ENCODE data around the gene LEF1.
"Not testable (repeated sequence)": the region's sequence is repeated elsewhere in the genome, so short reads cannot be mapped to it uniquely, and the experiment has no call there.

LEF1 gene

DNA sequence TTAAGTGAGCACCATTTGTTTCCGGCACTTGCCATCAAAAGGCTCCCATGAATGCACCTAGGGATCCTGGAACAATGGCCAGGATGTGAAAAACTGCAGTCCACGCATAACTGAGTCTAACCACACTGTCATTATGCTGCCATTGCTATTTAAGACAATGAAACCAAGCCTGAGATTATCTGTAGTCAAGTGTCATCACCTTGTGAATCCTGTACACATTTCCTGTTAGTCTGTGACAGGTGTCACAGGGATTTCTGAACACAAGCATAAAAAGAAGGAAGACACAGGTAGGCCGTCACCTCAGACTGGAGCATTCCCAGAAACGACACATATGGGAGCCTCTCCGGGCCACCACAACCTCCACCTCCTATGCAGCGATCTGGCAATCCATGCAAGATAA is 112.3 kb downstream of the LEF1 start:
- no peak for DNase-seq

DNA sequence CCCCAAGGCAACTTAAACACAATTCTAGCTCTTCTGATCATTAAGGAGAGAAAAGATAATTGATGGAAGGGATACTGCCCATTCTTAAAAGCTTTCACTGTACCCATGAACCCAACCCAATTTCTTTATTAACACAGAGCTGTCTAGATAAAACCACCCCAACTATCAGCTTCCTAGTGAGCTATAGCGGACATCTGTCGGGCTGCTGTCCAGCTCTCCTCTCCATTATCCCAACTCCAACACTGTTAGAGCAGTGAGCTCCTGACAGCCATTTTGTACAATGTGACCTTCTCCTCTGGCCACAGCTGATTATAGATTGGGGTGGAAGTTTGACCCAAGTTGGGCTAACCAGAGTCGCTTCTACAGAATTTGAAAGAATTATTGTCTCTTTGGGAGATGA is 112.9 kb downstream of the LEF1 start:
- no peak for DNase-seq

DNA sequence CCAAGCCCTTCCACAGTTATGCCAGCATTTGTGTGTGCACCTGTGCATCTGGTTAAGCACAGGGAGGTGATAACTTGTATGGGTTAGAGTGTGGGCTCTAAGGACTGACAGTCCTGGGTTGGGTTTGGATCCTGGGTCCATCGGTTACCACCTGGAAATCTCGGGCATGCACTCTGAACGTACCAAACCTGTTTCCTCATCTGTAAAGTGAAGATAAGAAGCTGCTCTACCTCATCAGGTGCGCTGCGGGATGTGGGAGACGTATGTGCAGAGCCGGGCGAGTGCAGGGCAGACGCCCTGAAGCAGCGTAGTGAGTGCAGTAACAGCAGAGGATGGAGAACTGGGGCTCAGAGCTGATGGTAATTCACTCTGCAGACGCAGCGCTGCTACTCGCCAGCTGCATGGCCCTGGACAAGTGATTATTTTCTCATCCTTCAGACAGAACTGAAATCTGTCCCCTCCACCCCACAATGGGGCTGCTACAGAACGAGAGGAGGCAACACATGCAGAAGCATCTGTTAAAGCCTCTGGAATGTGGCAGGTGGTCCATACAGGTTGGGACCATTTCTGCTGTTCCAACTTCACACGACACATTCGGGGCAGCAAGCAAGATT is 114.6 kb downstream of the LEF1 start:
- no peak for DNase-seq

GRCh38 chr4:108053251-108053711 is 115.5 kb downstream of the LEF1 start:
- DNase-seq: no peak

DNA sequence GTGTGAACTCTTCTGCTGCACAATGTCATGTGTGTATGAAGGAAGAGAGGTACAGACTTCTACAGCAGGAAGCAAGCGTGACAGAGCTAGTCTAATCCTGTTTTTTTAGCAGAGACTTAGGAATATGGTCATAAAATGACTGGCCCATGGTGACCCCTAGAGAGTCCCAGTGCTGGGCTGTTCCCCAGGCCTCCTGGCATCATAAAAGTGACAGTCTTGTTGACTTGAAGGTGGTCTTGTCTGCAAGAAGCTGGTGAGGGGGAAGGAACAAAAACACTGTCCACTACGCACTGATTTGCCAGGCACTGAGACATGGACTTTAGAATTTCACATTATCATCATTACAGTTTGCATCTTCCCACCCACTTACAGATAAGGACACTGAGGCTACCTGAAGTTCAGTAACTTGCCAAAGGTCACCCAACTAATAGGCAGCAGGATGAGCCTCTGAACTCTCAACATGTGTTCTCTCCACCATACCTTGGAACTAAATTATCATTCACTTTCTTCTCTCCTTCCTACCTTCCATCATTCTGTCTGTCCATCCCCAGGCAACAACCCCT is 116.1 kb downstream of the LEF1 start:
- DNase-seq: no peak

DNA sequence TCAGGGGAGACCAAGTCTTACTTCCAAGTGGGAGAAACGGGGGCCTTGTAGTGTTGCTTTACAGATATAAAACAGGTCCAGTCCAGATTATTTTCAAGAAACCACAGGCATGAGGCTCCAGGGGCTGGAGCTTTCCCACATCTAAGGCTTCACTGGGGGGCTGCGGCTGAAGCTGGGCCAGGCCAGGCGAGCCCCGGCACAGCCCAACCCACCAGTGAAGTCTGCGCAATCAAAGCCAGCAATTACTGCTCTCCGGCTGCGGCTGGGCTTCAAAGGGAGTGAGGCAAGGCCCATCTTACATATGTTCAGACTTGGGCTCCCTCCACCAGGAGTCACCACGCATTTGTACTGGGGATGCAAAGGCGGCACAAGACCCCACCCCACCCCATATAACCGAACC is 117.4 kb downstream of the LEF1 start:
- DNase-seq: no peak

DNA sequence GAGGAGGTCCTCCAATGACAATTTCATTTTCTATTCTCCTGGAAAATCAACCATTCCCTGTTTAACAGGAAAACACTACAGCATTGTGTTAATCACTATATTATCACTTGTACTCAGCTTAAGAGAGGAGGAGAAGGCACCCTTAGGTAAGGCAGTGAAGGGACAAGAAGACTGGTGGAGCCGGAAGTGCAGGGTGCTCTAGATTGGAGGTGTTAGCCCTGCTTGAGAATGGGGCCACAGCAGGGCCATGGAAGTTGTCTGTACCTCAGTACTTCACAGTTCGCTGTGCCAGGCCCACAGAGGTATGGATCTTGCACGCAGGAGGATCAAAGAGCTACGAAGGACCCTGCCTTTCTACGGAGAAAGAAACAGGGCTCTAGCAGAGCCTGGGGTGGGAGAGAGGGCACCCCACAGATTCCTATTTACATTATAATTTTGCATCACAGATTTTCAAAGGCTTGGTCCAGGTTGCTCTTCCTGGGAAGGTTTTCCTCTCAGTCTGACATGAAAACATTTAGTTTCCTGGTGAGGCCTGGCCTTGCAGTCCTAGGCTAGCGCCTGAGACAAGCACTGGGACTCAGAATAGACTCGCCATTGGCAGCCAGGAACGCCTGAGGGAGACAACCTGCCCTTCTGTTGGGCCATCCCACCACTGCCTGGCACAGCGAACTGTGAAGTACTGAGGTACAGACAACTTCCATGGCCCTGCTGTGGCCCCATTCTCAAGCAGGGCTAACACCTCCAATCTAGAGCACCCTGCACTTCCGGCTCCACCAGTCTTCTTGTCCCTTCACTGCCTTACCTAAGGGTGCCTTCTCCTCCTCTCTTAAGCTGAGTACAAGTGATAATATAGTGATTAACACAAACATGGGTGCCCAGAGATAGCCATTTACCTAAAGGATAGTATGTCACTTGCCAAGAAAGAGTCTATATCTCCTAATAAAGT is 118.3 kb downstream of the LEF1 start:
- DNase-seq: not testable (repeated sequence)

DNA sequence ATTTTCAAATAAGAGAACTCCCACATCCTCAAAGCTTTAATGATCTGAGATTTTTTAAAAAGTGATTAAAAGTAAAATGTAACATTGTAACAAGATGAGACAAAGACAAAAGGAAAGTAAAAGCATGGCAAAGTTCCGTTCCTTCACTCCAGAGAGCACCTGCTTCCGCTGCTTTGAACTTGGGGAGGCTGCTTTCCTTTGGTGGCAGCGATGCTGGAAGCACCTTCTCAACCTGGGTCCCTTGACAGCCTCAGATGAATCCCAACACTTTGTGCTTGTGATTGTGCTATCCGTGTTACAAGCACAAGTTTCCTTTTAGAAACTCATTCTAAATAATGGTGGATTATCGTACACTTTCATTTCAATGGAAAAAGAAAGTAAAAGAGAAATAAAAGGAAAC is 119.3 kb downstream of the LEF1 start:
- no peak for DNase-seq

DNA sequence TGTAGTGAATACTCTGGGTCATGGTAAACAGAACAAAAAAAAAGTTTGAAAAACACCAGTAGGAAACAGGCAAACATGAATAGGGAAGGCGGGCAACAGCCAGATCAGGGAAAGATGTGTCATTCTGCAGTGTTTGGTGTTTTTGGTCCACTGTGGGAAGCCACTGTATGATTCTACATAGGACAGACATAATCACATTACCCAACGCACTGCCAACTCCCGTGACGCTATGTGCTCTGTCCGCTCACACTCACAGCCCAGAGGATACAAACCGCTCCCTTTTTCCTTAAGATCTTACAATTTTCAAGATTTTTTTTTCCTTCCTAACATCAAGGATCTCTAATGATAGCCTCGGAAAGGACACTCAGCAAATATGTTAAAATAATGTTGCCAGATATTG is 119.7 kb downstream of the LEF1 start:
- DNase-seq: no peak

DNA sequence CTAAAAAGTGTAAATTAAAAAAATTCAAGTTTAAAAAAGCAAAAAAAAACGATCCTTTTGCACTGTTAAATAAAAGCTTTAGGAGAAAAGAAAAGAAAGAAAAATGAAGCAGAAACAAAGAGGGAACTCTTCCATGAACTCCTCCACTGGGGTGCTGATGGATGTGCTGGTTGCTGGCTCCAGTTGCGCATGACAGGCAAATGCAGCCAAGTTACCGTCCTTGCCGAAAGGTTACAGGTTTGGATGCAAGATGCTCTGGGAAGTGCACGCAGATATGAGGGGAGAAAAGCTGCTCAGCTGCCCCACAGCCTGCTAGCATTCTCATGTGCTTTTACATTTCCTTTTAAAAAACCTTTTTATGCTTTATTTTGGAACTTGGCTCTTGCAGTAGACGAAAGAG is 120.6 kb downstream of the LEF1 start:
- DNase-seq: no peak

- no peak for DNase-seq
Observed at GRCh38 chr4:108047199-108047598, 121.5 kb downstream of the LEF1 start.

GRCh38 chr4:108045687-108046024 is 123.1 kb downstream of the LEF1 start:
- no peak for DNase-seq

GRCh38 chr4:108044951-108045686 is 123.6 kb downstream of the LEF1 start:
- DNase-seq: no peak

GRCh38 chr4:108043526-108043925 is 125.2 kb downstream of the LEF1 start:
- no peak for DNase-seq

- DNase-seq: no peak
Observed at GRCh38 chr4:108042927-108043326, 125.8 kb downstream of the LEF1 start.

- no peak for DNase-seq
Observed at GRCh38 chr4:108037884-108038283, 130.8 kb downstream of the LEF1 start.

- peak; percentile 72 for DNase-seq
Observed at GRCh38 chr4:108036213-108036612, 132.5 kb downstream of the LEF1 start.

DNA sequence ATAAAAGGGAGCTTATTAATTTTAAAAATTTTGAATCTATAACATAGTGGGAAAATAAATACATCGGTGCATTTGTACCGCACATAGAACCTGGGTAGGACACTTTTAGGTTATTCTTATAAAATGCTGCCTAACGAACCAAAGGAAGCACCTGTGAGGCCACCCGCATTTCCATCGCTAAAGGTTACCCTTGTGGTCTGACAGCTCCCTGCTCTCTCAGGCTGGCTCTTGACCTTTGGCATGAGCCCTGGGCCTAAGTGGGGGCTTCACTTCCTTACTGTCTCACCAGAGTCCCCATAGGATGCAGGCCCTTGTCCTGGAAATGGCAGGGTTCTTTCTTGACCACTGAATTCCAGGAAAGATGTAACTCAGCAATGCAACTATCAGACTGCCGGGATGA is 133.0 kb downstream of the LEF1 start:
- no peak for DNase-seq

DNA sequence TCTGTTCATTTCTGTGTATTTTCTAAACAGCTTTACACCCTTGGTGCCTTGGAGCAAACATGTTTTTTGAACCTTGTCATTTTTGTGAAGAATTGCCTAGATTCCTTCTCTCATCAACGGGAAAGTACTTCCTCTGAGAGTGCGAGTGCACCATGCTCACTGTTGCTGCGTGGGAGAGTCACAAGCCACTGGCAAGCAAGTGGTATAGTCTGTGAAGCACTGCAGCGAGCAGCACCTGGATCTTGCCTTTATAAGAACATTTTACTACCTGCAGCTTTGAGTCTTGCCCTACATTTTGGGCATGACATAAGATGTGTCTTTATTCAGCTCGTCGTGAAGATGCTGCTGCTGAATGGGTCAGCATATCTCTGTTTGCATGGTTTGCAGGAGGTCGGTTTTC is 134.2 kb downstream of the LEF1 start:
- DNase-seq: no peak

GRCh38 chr4:108033348-108033747 is 135.4 kb downstream of the LEF1 start:
- DNase-seq: no peak

DNA sequence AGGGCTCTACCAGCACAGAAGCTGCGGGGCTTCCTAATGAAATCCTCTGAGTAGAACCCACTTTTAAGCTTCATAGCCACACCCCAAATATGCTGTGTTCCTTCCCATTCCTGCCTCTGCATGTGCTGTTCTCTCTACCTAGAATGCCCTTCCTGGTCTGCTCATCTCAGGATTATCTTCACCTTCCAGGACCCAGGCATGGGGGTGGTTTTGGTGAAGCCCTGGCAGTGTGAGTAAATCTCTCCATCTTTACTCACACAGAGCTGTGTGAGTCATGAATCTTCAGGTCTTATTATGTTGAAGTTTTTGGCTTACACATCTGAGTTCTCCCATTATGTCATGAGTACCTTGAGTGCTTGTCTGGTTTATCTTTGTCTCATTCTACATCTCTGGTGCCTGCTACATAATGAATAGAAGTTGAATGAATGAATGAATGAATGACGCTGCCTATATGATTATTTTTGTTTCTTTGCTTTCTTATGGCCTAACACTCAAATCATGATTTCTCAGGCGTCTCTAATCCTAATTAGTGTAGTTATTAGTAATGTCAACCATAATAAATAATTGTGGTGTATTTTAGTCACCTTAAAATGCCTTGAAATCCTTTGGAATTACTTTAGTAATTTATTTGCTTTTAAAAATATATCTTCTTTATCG is 137.2 kb downstream of the LEF1 start:
- DNase-seq: peak; percentile 52

DNA sequence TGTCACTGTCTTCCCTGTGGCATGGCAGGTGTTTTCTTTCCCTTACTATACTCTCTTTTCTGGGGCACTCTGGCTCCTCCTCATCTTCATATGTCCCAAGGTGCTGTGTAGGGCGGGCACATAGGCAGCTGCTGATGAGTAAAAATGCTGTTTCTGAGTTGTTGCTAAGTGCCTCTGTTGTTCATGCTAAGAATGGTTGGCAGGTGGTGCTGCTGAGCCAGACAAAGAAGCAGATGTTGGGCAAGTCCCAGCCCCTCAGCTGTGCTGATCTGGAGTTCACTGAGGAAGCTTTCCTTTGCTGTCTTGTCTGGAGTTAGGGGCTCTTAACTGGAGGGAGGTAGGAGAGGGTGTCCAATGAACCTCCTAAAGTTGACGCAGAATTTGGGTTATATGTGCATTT is 138.4 kb downstream of the LEF1 start:
- DNase-seq: peak; percentile 72

- DNase-seq: no peak
Observed at GRCh38 chr4:108029731-108030130, 139.0 kb downstream of the LEF1 start.
